Activated CD4-positive, alpha-beta T cell treated with anti-CD3 and anti-CD28 coated beads, Interleukin-2, amount 50 U/mL, for 16 hours (primary cell): ENCODE data around the gene VCAN.
A peak's percentile ranks its signal among the peaks of the same experiment; 100 is the strongest.

Source experiments
- DNase-seq: peaks from one replicate; pipeline ENCODE4 v3.0.0-alpha.2; 2020

Gene VCAN

DNA sequence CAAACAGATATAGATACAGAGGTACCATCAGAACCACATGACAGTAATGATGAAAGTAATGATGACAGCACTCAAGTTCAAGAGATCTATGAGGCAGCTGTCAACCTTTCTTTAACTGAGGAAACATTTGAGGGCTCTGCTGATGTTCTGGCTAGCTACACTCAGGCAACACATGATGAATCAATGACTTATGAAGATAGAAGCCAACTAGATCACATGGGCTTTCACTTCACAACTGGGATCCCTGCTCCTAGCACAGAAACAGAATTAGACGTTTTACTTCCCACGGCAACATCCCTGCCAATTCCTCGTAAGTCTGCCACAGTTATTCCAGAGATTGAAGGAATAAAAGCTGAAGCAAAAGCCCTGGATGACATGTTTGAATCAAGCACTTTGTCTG, 69.2 kb downstream of the VCAN start:
- no peak for DNase-seq

DNA sequence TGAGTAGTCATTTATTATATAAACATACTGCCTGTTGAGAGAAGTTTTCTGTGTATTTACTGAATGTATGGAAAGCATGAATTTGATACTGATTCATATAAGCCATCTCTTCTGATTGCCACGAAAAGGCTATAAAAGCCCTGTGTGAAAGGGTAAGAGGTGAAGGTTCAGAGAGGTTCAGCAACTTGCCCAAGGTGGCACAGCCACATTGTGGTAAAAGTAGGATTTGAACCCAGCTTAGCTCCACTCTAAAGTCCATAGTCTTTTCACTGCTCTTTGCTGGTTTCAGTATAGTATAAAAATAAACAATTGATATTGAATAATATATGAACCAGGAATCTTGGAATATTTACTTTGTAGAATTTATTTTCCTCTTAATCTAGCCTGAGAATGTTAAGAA, 71.3 kb downstream of the VCAN start:
- no peak for DNase-seq

GRCh38 chr5:83543898-83544297, 72.4 kb downstream of the VCAN start:
- no peak for DNase-seq

GRCh38 chr5:83547161-83547560, 75.6 kb downstream of the VCAN start:
- no peak for DNase-seq

DNA sequence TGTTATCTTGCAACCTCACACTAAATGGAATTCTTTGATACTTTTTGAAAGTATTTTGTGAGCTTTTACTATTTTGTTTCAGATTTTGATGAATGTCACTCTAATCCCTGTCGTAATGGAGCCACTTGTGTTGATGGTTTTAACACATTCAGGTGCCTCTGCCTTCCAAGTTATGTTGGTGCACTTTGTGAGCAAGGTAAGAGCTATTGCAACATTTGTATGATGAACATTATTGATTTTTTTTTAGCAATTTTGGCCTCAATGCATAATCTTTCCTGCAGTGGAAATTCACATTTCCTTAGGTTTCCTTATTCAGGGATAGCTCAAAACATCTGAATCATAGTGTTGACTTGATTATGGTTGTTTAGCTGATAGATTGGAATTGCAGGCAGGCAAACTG, 76.3 kb downstream of the VCAN start:
- no peak for DNase-seq

DNA sequence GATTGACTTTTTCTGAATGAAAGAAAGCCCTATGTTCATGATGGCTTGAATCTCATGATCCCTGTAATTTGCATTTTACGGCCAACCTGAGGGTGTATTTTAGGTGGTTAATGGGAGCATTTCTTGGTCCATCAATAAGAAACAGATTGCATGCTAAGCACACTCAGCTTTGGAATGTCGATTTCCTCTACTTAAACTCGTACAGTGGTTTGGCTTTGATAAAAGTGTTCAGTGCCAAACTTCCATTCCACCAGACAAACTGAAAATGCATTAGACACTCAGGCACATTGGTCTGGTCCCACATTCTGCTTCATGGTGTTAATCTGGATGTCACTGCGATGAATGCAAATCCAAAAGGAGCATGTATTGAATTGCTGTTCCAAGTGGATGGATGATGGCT, 77.0 kb downstream of the VCAN start:
- no peak for DNase-seq

DNA sequence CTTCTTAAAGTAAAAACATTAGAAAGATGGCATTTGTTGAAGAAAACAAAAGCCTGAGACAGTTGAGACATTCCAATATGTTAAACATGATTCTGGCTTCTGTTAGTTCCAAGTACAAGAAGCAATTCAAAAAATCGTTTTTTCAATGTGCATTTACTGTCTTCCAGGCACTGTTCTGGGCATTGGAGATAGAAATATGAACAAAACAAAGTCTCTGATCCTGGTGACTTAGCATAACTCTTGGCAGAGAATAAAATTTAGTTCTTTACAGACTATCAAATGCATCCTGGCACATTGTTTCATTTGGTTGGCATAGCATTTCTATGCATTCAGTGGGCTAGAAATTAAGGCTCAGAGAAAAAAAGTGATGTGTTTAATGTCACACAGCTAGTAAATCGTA, 77.5 kb downstream of the VCAN start:
- DNase-seq: no peak

DNA sequence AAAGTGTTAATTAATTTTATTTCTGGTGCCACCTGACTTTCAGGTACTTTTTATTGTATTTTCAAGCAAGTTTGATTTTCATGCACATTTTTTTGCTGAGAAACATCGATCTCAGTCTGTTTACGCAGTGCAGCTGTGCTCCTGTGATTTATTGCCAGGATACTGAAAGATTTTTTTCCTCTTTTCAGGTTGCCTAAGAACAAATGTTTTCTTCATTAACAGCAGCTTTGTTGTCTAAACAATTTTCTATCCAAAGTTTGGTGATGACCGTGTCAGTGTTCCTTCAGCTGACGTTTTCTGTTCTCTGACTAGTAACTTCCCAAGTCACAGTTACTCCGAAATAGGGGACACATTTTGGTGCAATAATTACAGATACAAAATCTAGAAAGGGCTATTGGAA, 78.1 kb downstream of the VCAN start:
- no peak for DNase-seq

- no peak for DNase-seq
Observed at GRCh38 chr5:83551821-83552220, 80.3 kb downstream of the VCAN start.

DNA sequence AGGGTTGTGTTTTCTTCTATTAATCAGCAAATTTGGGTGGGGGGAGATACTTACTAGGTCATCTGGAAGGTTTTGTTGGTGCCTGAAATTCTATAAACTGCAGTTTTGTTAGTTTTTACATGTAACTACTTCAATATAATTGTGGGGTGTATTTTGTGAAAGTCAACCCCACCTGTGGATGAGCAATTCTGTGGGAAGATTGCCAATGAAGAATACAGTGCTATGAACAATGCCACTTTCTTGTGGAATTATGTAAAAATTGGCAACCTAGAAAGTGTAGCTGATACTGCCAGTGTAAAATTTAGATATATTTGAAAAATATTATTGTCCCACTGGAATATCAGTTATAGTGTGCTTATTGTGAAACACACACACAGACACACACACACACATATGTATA, 80.7 kb downstream of the VCAN start:
- no peak for DNase-seq

DNA sequence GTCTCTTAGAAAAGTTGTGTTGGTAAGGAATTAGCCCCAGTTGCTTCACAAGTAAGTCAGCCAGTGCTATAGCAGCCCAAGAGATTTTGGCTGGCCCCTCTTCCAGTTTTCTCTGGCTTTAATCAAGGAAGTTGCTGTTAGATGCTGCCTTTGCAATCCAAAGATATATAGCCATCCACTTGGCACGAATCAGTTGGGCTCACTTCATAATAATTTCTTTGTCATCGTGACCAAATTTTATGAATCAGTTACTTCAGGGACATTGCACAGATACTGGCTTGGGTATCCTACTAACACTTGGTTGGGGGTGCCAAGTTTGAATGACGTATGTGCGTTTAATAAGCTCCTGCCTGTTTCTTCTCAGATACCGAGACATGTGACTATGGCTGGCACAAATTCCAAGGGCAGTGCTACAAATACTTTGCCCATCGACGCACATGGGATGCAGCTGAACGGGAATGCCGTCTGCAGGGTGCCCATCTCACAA, 81.5 kb downstream of the VCAN start:
- no peak for DNase-seq

- no peak for DNase-seq
Observed at GRCh38 chr5:83554133-83554532, 82.6 kb downstream of the VCAN start.

DNA sequence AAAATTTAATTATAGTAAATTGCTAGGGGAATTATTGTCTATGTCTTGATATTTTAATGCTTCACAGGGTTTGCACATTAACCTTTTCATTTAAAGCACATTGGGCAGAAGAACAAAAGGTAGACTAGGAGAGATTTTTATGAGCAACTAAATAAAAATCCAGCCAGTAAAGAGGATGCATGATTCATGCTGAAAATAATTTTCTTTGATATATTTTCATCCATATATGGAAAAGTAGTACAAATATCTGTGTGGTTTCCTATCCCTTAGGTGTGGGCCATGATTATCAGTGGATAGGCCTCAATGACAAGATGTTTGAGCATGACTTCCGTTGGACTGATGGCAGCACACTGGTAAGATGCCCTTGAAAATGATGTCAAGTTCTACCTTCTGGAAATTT, 83.1 kb downstream of the VCAN start:
- no peak for DNase-seq

DNA sequence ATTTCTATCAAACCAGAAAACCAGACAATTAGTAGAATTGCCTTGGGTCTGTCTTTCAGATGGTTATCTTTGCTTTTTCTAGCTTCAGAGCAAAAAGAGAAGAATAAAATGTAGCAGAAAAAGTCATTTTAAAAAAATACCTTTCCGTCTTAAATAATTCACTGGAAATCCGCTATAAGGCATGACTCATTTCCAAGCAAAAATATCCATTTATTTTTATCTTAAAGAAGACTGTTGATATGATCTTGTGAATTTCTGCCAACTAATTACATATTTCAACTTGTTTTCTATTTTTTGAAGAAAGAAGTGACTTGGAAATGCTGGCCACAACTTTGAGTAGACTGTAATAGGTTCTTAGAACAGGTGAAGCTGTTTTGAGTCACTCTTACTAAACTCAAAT, 83.7 kb downstream of the VCAN start:
- no peak for DNase-seq

DNA sequence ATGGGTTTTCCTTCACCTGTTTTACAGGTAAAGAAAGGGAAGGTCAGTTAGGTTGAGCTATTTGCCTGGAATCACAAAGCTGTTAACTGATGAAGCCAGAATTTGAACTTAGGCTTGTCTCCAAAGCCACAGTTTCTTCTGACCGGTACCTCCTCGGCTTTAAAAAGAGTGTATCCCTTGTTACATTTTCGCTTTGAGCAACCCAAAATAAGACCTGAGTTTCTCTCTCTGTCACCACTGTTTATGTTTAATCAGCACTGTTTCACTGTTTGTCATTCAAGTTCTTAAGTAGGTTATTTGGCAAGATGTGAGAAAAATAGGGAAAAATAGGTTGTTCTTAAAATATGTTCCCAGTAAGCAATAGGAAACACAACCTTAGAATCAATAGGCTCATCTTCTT, 84.6 kb downstream of the VCAN start:
- peak; percentile 39 for DNase-seq

DNA sequence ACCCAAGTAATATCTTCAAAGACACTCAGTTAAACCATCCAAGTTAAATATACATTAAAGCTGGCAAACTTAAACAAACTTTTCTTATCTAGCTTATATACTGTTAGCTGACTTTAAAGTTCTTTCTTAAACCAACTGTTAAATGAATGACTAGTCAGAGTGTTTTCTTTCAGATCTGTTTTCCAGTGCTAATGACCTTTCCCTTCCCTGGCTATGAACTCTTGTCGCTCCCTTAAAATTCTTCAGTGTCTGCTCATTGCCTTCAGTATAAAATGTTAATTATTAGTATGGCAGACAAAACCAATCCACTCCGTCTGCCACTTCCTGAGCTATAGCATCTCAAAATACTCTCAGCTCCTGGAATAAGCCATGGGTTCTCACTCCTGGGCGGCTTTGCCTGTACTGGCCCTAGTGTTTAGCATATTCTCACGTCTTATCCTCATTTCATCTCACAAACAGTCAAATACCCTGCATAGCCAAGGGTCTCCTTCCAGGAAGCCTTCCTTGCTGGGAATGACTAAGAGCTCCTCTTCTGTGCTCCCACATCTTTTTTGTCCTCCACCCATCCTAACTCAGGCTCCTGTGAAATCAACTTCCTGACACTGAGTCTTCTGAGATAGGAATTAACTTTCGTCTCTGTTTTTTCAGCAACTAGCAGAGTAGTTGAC, 87.7 kb downstream of the VCAN start:
- DNase-seq: no peak

GRCh38 chr5:83562071-83562606, 90.6 kb downstream of the VCAN start:
- no peak for DNase-seq

DNA sequence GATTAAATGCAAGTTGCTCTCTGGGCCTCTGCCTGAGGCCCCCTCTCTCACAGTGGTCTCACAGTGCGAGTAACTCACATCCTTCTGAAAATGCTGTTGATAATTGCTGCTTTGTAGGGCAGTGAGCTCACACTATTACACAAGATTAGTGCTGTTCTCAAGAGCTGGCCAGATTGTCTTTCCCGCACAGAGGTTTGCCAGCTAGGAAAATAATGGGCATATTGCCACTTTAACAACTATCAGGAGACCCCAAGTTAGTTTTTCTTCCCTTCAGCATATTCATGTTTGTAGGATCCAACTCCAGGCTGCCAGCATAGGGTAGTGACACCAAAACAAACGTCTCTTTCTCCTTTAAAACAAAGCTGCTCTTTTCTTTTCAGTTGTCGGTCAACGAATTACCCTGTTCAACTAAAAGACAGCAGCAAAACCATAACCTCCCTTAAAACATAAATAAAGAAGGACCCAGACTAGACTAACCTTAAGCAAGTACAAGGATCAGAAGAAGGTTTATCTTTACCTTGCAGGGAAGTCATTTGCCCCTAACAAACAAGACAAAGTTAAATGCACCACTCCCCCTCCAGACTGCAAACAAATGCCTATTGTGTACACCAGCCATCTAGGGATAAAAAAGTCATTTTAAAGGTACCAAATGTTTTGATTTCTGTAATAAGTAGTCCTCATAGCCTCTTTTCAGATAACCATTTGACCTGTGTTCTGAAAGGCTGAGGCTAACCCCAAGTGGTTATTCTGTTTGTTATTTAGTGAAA, 91.4 kb downstream of the VCAN start:
- DNase-seq: no peak

DNA sequence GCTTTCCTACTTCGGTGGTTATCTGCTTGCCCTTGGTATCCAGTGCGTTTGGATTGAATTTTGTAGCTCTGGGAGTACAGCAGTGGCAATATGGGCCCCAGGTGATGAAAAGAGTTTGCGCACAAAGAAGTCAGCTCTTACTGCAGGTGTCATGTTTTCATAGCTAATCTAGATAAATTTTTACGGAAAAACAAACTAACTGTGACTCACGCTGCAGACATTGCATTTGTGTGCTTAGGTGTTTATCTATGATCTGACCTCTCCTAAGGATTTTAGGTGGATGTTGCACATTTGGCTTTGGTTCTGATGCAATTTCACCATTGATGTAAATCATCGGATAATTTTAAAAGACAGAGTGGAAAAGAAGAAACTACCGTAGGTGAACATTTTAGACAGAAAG, 92.1 kb downstream of the VCAN start:
- DNase-seq: no peak

GRCh38 chr5:83564069-83564749, 92.7 kb downstream of the VCAN start:
- peak; percentile 21 for DNase-seq

GRCh38 chr5:83567741-83568140, 96.2 kb downstream of the VCAN start:
- no peak for DNase-seq

DNA sequence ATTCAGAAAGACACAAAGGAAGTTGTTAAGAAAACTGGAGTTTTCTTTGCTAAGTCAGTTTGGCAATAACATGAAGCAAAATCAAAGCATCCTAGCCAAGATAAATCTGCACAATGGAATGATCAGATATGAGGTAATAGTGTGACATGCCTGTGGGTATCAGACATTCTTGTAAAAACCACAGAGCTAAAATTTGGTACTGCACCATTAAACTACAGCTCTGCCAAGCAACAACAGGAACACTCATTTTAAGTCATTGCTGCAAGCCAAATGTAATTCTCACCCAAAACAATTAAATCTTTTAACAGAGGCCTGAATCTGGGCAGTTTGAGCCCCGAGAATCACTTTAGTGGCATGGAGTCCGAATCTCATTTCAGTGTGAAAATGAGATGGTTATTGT, 96.6 kb downstream of the VCAN start:
- no peak for DNase-seq

DNA sequence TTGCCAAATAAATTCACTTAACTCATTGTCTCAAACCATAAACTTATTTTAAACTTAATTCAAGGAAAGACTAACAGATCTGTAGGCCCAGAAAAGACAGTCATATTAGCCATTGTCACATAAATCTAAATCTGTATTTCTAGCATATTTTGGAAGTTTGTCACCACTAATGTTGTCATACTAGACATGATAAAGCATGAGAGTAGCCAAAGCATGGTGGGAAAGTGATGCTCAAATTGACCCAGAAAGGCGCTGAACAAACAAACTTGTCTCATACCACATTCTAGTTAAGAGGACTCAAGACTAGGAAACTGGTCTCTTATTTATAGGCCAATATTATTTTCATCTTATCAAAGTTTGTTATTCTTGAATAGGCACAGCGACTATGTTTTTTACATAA, 99.4 kb downstream of the VCAN start:
- no peak for DNase-seq

- DNase-seq: no peak
Observed at GRCh38 chr5:83572271-83572670, 100.7 kb downstream of the VCAN start.
